Measurements from ENCODE around the gene VPS52.

Gene VPS52

DNA sequence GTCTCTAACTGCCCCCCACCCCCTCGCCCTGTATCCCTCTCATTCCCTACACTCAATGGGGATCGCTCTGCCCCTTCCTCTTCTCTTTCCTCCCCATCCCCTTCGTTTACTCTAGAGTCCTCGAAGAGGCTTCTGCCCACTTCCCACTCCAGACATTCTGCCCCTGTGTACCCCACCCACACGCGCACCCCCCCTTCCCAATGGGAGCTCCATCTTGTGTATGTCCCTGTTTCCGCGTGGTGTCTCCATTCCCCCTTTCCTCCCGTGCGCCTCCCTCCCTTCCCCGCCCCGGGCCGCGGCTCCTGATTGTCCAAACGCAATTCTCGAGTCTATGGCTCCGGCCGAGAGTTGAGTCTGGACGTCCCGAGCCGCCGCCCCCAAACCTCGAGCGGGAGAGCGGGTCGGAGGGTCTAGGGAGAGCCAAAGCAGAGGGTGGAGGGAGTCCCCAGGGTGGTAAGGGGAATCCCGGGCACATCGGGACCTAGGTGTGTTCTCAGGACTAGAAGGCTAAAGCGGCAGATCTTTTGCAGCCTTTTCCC, 64.1 kb downstream of the VPS52 start:
- no peak for DNase-seq

DNA sequence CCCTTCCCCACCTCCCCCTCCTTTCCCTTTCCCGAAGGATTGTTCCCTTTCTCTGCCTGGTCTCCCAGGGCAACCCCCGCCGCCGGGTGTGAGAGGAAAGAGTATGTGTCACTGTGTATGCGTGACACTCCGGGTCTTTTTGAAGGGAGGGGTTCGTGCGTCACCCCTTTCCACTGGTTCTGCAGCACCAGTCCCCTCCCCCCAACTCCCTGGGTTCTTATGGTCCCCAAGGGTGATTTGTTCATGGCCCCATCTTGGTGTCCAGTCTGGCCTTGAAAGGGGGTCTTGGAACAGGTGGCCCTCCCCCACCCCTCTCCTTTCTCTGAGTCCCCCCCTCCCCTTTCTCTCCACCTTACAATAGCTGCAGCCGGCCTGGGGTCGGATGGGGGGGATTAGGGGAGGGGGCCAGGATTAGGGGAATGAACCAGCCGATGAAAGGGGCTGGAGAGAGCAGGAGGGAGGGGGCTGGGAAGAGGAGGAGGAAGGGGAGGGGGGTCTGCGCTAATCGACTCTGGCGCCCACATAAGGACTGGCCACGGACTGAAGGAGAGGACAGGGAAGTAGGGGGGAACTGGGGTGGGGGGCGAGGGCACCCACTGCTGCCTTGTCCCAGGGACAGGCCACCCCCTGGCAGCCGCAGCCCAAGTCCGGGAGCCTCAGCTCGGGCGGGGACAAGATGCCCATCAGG, 64.7 kb downstream of the VPS52 start:
- no peak for DNase-seq

DNA sequence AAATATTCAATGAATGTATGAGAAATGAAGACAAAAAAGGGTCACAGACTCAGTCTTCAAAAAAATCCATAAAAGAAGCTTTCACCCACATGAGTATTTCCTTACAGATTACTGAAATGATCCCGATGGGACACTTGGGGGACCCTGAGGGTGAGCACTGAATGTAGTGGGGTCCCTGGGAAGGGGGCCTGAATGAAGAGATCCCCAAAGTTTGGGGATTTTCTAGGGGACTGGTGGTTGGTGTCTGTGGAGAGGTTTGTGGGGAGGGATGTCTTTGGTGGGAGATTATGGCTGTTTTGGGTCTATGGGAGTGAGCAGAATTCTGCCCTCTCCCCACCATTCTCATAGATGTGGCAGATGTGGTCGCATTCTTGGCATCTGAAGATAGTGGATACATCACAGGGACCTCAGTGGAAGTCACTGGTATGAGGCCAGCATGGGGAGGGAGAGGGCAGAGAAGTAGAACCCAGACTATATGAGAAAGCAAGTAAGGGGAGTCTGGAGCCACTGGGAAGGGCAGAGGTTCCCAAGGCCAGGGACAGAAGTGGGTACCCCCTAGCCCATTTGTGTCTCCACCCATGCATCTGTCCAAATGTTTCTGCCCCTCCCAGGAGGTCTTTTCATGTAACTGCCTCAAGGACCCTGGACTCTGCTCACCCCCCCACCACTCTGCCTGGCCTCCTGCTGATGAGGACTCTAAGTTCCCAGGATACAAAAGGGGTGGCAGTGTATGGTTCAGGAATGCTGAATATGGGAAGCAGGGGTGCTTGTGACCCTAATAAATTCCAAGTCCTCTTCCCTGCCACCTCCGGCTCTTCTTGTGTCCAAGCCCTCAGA, 65.4 kb downstream of the VPS52 start:
- DNase-seq = no peak

DNA sequence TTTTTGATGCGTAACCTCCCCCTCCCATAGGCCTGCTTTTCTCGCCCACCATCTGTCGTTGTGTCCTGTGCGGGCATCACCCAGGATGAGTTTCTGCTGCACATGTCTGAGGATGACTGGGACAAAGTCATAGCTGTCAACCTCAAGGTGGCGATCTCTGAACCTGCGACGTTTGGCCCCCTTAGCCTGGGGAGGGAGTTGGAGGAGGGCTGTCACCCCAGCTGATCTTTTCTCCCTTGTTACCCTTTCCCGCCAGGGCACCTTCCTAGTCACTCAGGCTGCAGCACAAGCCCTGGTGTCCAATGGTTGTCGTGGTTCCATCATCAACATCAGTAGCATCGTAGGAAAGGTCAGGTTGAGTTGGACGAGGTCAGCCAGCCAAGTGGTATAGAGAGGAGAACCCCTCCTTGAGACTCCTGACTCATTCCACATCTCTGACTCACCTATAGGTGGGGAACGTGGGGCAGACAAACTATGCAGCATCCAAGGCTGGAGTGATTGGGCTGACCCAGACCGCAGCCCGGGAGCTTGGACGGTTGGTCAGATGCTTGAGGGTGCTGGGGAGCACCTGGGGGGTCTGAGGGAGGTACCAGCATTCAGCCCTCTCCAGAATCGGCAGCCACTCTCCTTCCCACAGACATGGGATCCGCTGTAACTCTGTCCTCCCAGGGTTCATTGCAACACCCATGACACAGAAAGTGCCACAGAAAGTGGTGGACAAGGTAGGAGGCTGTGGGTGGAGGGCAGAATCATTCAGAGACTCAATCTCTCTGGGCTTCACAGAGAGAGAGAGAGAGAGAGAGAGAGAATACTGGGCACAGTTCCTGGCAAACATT, 66.3 kb downstream of the VPS52 start:
- no peak for DNase-seq

DNA sequence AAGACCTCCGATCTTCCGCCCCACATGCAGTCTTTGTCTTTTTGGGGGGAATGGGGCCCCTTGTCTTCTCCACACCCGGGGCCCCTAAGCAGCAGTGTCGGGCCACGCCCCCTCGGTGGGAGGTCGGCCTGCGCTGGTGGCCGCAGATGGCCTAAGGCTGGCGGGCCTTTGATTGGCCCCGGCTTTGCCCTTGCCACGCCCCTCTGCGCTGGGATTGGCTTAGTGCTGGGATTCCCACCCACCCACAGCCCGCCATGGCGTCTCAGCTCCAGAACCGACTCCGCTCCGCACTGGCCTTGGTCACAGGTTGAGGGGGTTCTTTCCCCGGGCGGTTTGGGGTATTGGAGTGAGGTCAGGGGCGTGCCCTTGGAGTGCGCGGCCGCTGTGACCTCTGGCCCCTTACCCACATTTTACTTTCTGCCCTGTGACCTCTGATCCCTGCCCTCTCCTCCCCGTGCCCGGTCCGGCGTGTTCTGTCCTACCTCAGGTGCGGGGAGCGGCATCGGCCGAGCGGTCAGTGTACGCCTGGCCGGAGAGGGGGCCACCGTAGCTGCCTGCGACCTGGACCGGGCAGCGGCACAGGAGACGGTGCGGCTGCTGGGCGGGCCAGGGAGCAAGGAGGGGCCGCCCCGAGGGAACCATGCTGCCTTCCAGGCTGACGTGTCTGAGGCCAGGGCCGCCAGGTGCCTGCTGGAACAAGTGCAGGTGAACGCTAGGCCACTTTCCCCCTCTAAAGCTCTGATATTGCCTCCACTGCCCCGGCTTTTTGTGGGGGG, 67.1 kb downstream of the VPS52 start, which contains the start of gene HSD17B8:
Gene HSD17B8 (plus strand): TSS at position 241 of the 776 bp plus-strand sequence. CDS start 14 bp downstream, at position 255.
- DNase-seq = peak; percentile 93

DNA sequence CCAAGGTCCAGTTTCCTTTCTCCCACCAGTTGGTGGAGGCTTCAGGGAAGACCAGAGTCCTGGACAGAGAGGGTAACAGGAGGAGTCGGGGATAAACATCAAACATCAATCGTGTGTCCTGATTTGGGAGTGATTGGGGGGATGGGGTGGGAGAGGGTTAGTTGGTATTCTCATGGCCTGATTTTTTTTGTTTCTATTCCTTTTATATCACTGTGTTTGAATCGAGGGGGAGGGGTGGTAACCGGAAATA, 67.6 kb downstream of the VPS52 start:
- DNase-seq = no peak

DNA sequence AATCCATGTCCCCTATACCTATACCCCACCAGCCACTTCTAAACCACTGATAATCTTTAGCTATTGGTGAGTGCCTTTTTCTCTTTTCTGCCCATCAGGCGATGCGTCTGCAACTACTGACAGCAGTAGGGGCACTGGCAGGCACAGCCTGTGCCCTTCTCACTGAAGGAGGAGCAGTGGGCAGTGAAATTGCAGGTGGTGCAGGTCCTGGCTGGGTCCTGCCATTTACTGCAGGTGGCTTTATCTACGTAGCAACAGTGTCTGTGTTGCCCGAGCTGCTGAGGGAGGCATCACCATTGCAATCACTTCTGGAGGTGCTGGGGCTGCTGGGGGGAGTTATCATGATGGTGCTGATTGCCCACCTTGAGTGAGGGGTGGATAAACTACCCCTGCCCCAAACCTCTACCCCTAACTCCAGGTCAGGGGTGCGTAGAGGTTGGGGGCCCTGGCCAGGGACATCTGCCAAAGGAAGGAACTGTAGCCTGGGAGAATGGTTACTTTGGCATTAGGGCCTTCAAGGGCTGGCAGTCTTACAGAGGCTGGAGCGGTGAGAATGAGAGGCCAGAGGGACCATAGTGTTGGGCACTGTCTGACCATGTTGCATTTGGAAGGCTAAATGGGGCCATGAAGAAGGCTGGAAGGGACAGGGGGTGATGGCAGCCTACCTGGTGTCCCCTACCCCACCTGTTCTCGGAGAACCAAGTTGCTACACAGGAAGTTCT, 68.1 kb downstream of the VPS52 start:
- DNase-seq = no peak

DNA sequence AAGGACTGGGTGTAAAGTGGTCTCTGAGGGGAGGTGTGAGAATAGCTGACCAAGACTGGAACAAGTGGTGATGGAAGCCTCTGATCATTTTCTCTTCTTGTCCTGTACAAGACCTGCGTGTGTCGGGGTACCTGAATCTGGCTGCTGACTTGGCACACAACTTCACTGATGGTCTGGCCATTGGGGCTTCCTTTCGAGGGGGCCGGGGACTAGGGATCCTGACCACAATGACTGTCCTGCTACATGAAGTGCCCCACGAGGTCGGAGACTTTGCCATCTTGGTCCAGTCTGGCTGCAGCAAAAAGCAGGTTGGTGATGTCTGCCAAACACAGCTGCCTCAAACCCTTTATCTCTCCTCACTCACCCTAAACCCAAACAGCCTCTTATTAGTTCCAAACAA, 68.9 kb downstream of the VPS52 start:
- no peak for DNase-seq

DNA sequence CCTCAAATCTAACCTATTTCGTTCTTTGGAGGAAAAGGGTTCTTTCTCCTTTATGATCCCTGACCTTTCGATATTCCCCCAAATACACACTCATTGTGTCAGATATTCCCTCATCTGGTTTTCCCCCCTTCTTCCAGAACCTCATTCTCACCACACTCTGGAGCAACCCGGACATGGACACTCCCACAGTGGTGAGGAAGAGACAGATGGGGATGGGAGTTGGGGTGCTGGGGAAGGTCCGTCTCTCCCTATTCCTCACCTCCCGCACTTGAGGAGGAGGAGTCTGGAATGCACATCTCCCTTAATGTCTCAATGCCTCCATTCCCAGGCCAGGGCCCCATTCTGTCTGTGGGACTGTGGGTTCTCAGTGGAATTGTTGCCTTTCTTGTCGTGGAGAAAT, 69.7 kb downstream of the VPS52 start:
- no peak for DNase-seq

DNA sequence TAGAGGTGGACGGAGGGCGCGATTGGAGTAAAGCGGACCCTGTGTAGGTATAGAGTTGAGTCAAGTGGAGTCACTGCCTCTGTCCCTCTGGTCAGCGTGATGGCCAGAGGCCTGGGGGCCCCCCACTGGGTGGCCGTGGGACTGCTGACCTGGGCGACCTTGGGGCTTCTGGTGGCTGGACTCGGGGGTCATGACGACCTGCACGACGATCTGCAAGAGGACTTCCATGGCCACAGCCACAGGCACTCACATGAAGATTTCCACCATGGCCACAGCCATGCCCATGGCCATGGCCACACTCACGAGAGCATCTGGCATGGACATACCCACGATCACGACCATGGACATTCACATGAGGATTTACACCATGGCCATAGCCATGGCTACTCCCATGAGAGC, 70.5 kb downstream of the VPS52 start:
- DNase-seq = no peak
